ENCODE measurements around the gene SYCP2L. TPM values are rescaled to one million over a fixed set of nuclear protein-coding genes. Genes with fewer than 3 reads are reported as not detected.
"Not testable (repeated sequence)": the region's sequence is repeated elsewhere in the genome, so short reads cannot be mapped to it uniquely, and the experiment has no call there.

Gene SYCP2L
- total and polyA plus RNA-seq, 2 of the 4 experiments (the other 2 are of a cell fraction): 0.05 TPM; not detected in 1

GRCh38 chr6:10984959-10985358 is 98.1 kb downstream of the SYCP2L start:
- H2AFZ ChIP-seq (replicated peaks; ENCODE audit: low read length, poor library complexity); H2BK120ac ChIP-seq (ENCODE audit: low read depth, low read length); H4K5ac ChIP-seq (ENCODE audit: low read depth, low read length); H3K4me2 ChIP-seq (ENCODE audit: low read depth, low read length); H2BK15ac ChIP-seq (ENCODE audit: low read depth, low read length); intact Hi-C loops (cut with micrococcal nuclease); H3K79me1 ChIP-seq (ENCODE audit: low read depth in 1 of 2, low read length in 2 of 2); BruUV-seq (replicated peaks); H4K20me1 ChIP-seq (ENCODE audit: insufficient read depth, low read length); H2AK5ac ChIP-seq (ENCODE audit: low read depth, low read length); H3K27me3 ChIP-seq (ENCODE audit: control insufficient read depth, insufficient read depth, low read length); H3K18ac ChIP-seq (ENCODE audit: low read depth, low read length); H2AK9ac ChIP-seq (replicated peaks; ENCODE audit: low read depth, low read length, poor library complexity); H3K9me3 ChIP-seq (ENCODE audit: control insufficient read depth, insufficient read depth, low read length); H3K9me1 ChIP-seq (ENCODE audit: insufficient read depth, low read length); H2BK20ac ChIP-seq (ENCODE audit: low read depth, low read length); in situ Hi-C loops (cut with MboI; ENCODE audit: low sequenced_read_pairs); H3K4ac ChIP-seq (ENCODE audit: low read depth, low read length); dilution Hi-C loops (cut with HindIII; ENCODE audit: low sequenced_read_pairs, unreplicated experiment); DNase-seq; CTCF ChIA-PET; H3K4me1 ChIP-seq (ENCODE audit: control insufficient read depth, insufficient read depth, low read length); H3K27ac ChIP-seq (ENCODE audit: insufficient read depth, low read length); H3K23ac ChIP-seq (ENCODE audit: low read depth, low read length); H3K56ac ChIP-seq (ENCODE audit: extremely low read depth, insufficient read depth, low read length); ATAC-seq (ENCODE audit: low read depth); H3K14ac ChIP-seq (replicated peaks; ENCODE audit: low read depth, low read length); H3K4me3 ChIP-seq (ENCODE audit: insufficient read depth, low read depth, low read length); H3K9ac ChIP-seq (ENCODE audit: low read depth, low read length); H2BK5ac ChIP-seq (ENCODE audit: low read depth, low read length, poor library complexity, severe bottlenecking); H4K91ac ChIP-seq (ENCODE audit: insufficient read depth, low read depth, low read length); H3K36me3 ChIP-seq (ENCODE audit: control insufficient read depth, insufficient read depth, low read length); H4K8ac ChIP-seq (ENCODE audit: low read depth in 2 of 2, low read length in 2 of 2); POLR2A ChIA-PET (ENCODE audit: unreplicated experiment): not testable (repeated sequence)
- WGBS, 2 experiments (ENCODE audit: extremely low coverage in 2 of 2, insufficient read length in 1 of 2): no CpG with 5 or more reads among the region's 2 CpGs

All from IMR-90 (cell line).